ENCODE data around the gene CRACR2B. TPM values are rescaled to one million over a fixed set of nuclear protein-coding genes. Genes with fewer than 3 reads are reported as not detected.

CRACR2B gene
- total and polyA plus RNA-seq, 10 donors: 6.1 to 34.1 (median 14.5) TPM

- intact Hi-C loops (cut with DNase I; ENCODE audit: low total_unique reads): no loop called here
- H3K36me3 ChIP-seq: peaks cover 0 to 48% (median 31%) of the 10 kb centered on the region in 6 donors
- H3K27ac ChIP-seq: no peak overlapping the region
- 85 to 96% (median 89%) methylated on average over 8 to 11 of the region's 11 CpGs for WGBS, 5 donors
- DNase-seq: no peak
- no peak overlapping the region for H3K4me3 ChIP-seq
- no peaks in the 10 kb centered on the region for H3K9me3 ChIP-seq
- no peaks in the 10 kb centered on the region for H3K27me3 ChIP-seq (replicated peaks in 1 of 7)
- H3K4me1 ChIP-seq: peaks cover 14 to 43% (median 35%) of the 10 kb centered on the region in 6 donors
- TF ChIP-seq POLR2AphosphoS5 (IDR thresholded peaks at IDR 0.05): no peak
- TF ChIP-seq POLR2A (IDR thresholded peaks at IDR 0.05): no peak
- TF ChIP-seq, protein P1, sequence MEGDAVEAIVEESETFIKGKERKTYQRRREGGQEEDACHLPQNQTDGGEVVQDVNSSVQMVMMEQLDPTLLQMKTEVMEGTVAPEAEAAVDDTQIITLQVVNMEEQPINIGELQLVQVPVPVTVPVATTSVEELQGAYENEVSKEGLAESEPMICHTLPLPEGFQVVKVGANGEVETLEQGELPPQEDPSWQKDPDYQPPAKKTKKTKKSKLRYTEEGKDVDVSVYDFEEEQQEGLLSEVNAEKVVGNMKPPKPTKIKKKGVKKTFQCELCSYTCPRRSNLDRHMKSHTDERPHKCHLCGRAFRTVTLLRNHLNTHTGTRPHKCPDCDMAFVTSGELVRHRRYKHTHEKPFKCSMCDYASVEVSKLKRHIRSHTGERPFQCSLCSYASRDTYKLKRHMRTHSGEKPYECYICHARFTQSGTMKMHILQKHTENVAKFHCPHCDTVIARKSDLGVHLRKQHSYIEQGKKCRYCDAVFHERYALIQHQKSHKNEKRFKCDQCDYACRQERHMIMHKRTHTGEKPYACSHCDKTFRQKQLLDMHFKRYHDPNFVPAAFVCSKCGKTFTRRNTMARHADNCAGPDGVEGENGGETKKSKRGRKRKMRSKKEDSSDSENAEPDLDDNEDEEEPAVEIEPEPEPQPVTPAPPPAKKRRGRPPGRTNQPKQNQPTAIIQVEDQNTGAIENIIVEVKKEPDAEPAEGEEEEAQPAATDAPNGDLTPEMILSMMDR (IDR thresholded peaks at IDR 0.05 in 8 of 11, conservative IDR thresholded peaks at IDR 0.05 in 3 of 11): no peak
Measured at GRCh38 chr11:815675-816432, 11.9 kb upstream of the CRACR2B start.

DNA sequence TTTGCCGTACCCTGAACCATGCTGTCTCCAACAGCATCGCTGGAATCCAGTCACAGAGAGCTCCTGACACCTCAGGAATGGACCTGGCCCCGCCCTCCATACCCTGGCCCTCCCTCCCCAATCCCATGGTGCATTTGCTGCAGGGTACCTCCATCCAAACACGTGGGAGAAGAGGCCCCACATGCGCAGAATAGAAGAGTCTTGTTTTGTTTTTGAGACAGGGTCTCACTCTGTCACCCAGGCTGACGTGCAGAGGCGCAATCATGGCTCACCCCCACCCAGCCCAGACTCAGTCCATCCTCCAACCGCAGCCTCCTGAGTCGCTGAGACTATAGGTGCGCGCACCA, 11.3 kb upstream of the CRACR2B start:
- Histone ChIP-seq H3K27me3 (replicated peaks in 1 of 7) (no peaks in the 10 kb centered on the region), H3K27ac (no peak overlapping the region), H3K36me3 (peaks cover 0 to 47% (median 29%) of the 10 kb centered on the region in 6 donors), H3K4me3 (no peak overlapping the region), H3K9me3 (no peaks in the 10 kb centered on the region), H3K4me1 (peaks cover 14 to 43% (median 35%) of the 10 kb centered on the region in 6 donors)
- WGBS, 5 donors: 81 to 87% (median 86%) methylated on average over 11 of the region's 11 CpGs
- DNase-seq: no peak
- intact Hi-C loops (cut with DNase I; ENCODE audit: low total_unique reads): no loop called here
- TF ChIP-seq POLR2A (IDR thresholded peaks at IDR 0.05) (no peak), POLR2AphosphoS5 (IDR thresholded peaks at IDR 0.05) (no peak)
- TF ChIP-seq, protein P1 (IDR thresholded peaks at IDR 0.05 in 8 of 11, conservative IDR thresholded peaks at IDR 0.05 in 3 of 11): no peak

DNA sequence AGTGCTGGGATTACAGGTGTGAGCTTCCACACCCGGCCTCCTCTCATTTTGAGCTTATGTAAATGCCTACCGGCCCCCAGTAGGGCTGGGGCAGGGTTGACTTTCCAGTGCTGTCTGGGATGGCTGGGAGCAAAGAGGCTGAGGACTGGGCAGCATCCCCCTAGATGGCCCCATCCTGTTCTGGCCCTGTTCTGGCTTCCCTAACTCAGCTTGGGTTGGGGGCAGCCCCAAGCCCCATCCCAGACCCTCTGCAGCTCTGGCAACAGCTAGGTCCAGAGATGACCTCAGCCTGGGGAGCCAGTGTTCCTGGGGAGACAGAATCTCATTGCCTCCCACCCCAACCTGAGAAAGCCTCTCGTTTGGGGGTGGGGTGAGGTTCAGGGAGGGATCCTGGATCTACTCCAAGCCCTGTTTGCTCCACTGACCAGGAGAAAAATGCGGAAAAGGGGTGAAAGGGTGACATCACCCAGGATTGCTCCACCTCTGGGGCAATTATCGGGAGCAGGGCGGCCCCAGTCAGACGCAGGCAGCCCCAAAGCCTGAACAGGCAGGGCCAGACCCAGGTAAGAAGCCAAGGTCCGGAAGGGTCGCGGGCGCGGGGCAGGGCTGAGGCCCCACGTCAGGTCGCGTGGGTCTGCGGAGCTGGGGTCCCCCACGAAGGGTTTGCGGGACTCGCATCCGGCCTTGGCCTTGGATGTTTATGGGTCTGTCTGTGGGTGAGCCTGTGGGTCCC, 9.2 kb upstream of the CRACR2B start, which contains the start of gene PNPLA2:
PNPLA2 (plus strand) TSS at position 519 of the 733 bp plus-strand sequence. CDS start 805 bp downstream, outside the sequence.
- Histone ChIP-seq H3K4me3 (peak within 1 kb of the TSS; percentile 58 to 97 (median 84)), H3K36me3 (peaks cover 0 to 47% (median 24%) of the 10 kb centered on the region in 6 donors), H3K27ac (peak within 1 kb of the TSS; percentile 74 to 100 (median 98)), H3K9me3 (no peaks in the 10 kb centered on the region), H3K27me3 (replicated peaks in 1 of 7) (no peaks in the 10 kb centered on the region), H3K4me1 (peaks cover 16 to 47% (median 40%) of the 10 kb centered on the region in 6 donors)
- DNase-seq: peak; percentile 79
- 28 to 55% (median 32%) methylated on average over 10 to 20 of the region's 20 CpGs for whole genome bisulfite sequencing, 5 donors
- TF ChIP-seq POLR2A (IDR thresholded peaks at IDR 0.05) (no peak), POLR2AphosphoS5 (IDR thresholded peaks at IDR 0.05) (no peak)
- TF ChIP-seq, protein P1 (IDR thresholded peaks at IDR 0.05 in 8 of 11, conservative IDR thresholded peaks at IDR 0.05 in 3 of 11): no peak
- intact Hi-C loops (cut with DNase I; ENCODE audit: low total_unique reads): no loop called here

All from spleen (tissue), 11 donors.